Hepatocyte (in vitro differentiated cells): ENCODE data around the gene SPTBN5. TPM values are rescaled to one million over a fixed set of nuclear protein-coding genes. Genes with fewer than 3 reads are reported as not detected.

Source experiments
- DNase-seq: peaks from one replicate; pipeline ENCODE4 v3.0.0-alpha.2; 2016; ENCODE audit warnings: low spot score
- H2AFZ ChIP-seq: fragments of 200-600 bp; sonication (generic); 2 replicates; pipeline ENCODE4 v1.6.0; 2016; ENCODE audit warnings: antibody characterized with exemption, mild to moderate bottlenecking
- H3K27ac ChIP-seq: fragments of 200-600 bp; sonication (generic); 2 replicates; pipeline ENCODE4 v1.5.1; 2016; ENCODE audit warnings: mild to moderate bottlenecking
- H3K27me3 ChIP-seq: fragments of 200-600 bp; sonication (generic); 2 replicates; pipeline ENCODE4 v1.6.1; 2016
- H3K36me3 ChIP-seq: fragments of 200-600 bp; sonication (generic); replicated peaks from 2 replicates; pipeline ENCODE4 v1.5.1; 2016; ENCODE audit warnings: low read depth; ENCODE audit not compliant: insufficient read depth
- H3K4me1 ChIP-seq: fragments of 200-600 bp; sonication (generic); 2 replicates; pipeline ENCODE4 v1.5.1; 2016; ENCODE audit warnings: mild to moderate bottlenecking, moderate library complexity; ENCODE audit not compliant: insufficient read depth
- H3K4me2 ChIP-seq: fragments of 200-600 bp; sonication (generic); 2 replicates; pipeline ENCODE4 v1.6.0; 2016
- H3K4me3 ChIP-seq: fragments of 200-600 bp; sonication (generic); 2 replicates; pipeline ENCODE4 v1.5.1; 2016; ENCODE audit warnings: mild to moderate bottlenecking
- H3K79me2 ChIP-seq: fragments of 200-600 bp; sonication (generic); 2 replicates; pipeline ENCODE4 v1.6.0; 2017; ENCODE audit warnings: mild to moderate bottlenecking
- H3K9me2 ChIP-seq: fragments of 200-600 bp; sonication (generic); replicated peaks from 2 replicates; pipeline ENCODE4 v1.6.0; 2017; ENCODE audit warnings: mild to moderate bottlenecking; ENCODE audit not compliant: insufficient read depth
- H3K9me3 ChIP-seq: fragments of 200-600 bp; sonication (generic); 2 replicates; pipeline ENCODE4 v1.5.1; 2016; ENCODE audit warnings: low read depth, mild to moderate bottlenecking
- H4K20me1 ChIP-seq: fragments of 200-600 bp; sonication (generic); 2 replicates; pipeline ENCODE4 v1.6.0; 2016; ENCODE audit warnings: mild to moderate bottlenecking; ENCODE audit not compliant: insufficient read depth, poor library complexity, severe bottlenecking
- CTCF ChIP-seq: fragments of 200-600 bp; sonication (generic); IDR thresholded peaks from 2 replicates; pipeline ENCODE4 v1.5.1; 2016; ENCODE audit warnings: antibody characterized with exemption, mild to moderate bottlenecking; ENCODE audit not compliant: poor library complexity
- EZH2 ChIP-seq: fragments of 200-600 bp; sonication (generic); IDR thresholded peaks from 2 replicates; pipeline ENCODE4 v1.6.1; 2016; ENCODE audit warnings: antibody characterized with exemption, mild to moderate bottlenecking, borderline replicate concordance
- EZH2phosphoT487 ChIP-seq: fragments of 200-600 bp; sonication (generic); IDR thresholded peaks from one replicate; pipeline ENCODE4 v1.6.1; 2018; ENCODE audit warnings: antibody characterized with exemption, mild to moderate bottlenecking, low read depth, moderate library complexity; ENCODE audit not compliant: unreplicated experiment, severe bottlenecking
- WGBS: methylation state at CpG from one replicate; pipeline ENCODE4 v1.1.6; 2016; ENCODE audit warnings: low lambda C conversion rate; ENCODE audit errors: missing lambda C conversion rate; 5-methylcytosine and 5-hydroxymethylcytosine counted together
- polyA plus RNA-seq: library from polyadenylated mRNA; unstranded; fragments of >200 nt; fragmentation: Nextera tagmentation; extraction: Ambion mirVana; gene quantifications from 2 replicates; pipeline ENCODE4 v1.2.1, GENCODE V29; 2016
- total RNA-seq: library from RNA; depleted of rRNA; stranded (reverse); fragments of >200 nt; gene quantifications from 2 replicates; pipeline ENCODE4 v1.2.3, GENCODE V29; 2014

Gene SPTBN5
- total and polyA plus RNA-seq, 2 experiments from 2014 or later, result 1.7 to 1.9 TPM

- no peaks in the 10 kb centered on the region for H3K9me2 ChIP-seq
- H3K4me3 ChIP-seq, result no peak overlapping the region
- no peaks in the 10 kb centered on the region for H4K20me1 ChIP-seq
- H2AFZ ChIP-seq, result no peak overlapping the region
- no peak for DNase-seq
- H3K4me1 ChIP-seq, result peaks cover 47% of the 10 kb centered on the region
- H3K27me3 ChIP-seq, result no peaks in the 10 kb centered on the region
- peaks cover 28% of the 10 kb centered on the region for H3K79me2 ChIP-seq
- H3K9me3 ChIP-seq, result no peaks in the 10 kb centered on the region
- no peaks in the 10 kb centered on the region for H3K36me3 ChIP-seq
- WGBS, result 72% methylated on average over 7 of the region's 7 CpGs
- TF ChIP-seq CTCF (no peak), EZH2 (no peak), EZH2phosphoT487 (no peak)
- peak overlapping the region; percentile 69 for H3K27ac ChIP-seq
- peak overlapping the region; percentile 49 for H3K4me2 ChIP-seq
Observed at GRCh38 chr15:41933326-41933725, 39.5 kb upstream of the SPTBN5 start.

- 46% methylated on average over 16 of the region's 16 CpGs for WGBS
- H3K36me3 ChIP-seq, result no peaks in the 10 kb centered on the region
- no peak overlapping the region for H3K4me3 ChIP-seq
- no peaks in the 10 kb centered on the region for H3K9me3 ChIP-seq
- TF ChIP-seq CTCF (no peak), EZH2 (no peak), EZH2phosphoT487 (no peak)
- DNase-seq, result no peak
- H3K4me1 ChIP-seq, result peaks cover 51% of the 10 kb centered on the region
- H3K9me2 ChIP-seq, result no peaks in the 10 kb centered on the region
- no peaks in the 10 kb centered on the region for H3K27me3 ChIP-seq
- H3K79me2 ChIP-seq, result peaks cover 25% of the 10 kb centered on the region
- H3K4me2 ChIP-seq, result peak overlapping the region; percentile 49
- no peak overlapping the region for H2AFZ ChIP-seq
- peak overlapping the region; percentile 69 for H3K27ac ChIP-seq
- H4K20me1 ChIP-seq, result no peaks in the 10 kb centered on the region
Observed at GRCh38 chr15:41932511-41933289, 38.8 kb upstream of the SPTBN5 start.

DNA sequence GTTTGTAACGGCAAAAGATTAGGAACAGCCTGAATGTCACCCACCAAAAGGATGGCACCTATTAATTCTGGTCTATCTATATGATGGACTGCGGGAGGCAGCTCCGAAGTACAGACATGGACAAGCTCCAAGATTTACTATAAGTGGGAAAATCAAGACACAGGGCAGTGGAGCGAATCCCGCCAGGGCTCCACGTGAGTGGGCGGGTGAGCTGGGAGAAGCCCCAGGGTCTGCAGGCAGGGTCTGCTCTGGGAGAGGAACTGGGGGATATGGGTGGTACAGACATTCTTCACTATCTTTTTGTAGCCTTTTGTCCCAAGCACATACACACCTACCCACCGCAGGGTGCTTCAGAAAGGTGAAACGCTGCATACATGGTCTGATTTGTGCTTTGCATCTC lies 38.2 kb upstream of the SPTBN5 start:
- H2AFZ ChIP-seq, result no peak overlapping the region
- no peaks in the 10 kb centered on the region for H4K20me1 ChIP-seq
- H3K27me3 ChIP-seq, result no peaks in the 10 kb centered on the region
- peaks cover 24% of the 10 kb centered on the region for H3K79me2 ChIP-seq
- H3K4me1 ChIP-seq, result peaks cover 57% of the 10 kb centered on the region
- DNase-seq, result no peak
- no peaks in the 10 kb centered on the region for H3K9me3 ChIP-seq
- no peaks in the 10 kb centered on the region for H3K9me2 ChIP-seq
- TF ChIP-seq CTCF, result no peak
- no peak for TF ChIP-seq EZH2
- TF ChIP-seq EZH2phosphoT487, result no peak
- no peak overlapping the region for H3K4me2 ChIP-seq
- 99% methylated on average over 9 of the region's 9 CpGs for WGBS
- H3K36me3 ChIP-seq, result no peaks in the 10 kb centered on the region
- peak overlapping the region; percentile 69 for H3K27ac ChIP-seq
- no peak overlapping the region for H3K4me3 ChIP-seq
